Tibial artery (tissue), 4 donors: ENCODE data around the gene APRT.

Experiments used
- DNase-seq, 2 donors: peaks; one replicate each; pipeline ENCODE4 v3.0.0-alpha.2; 2019
- H3K27ac ChIP-seq, 2 donors: fragments of 200-600 bp; sonication (generic) in 1 of 2; 1 replicate in 1 of 2; 2 replicates in 1 of 2; pipeline ENCODE4 v1.5.1; 2018 to 2019; ENCODE audit warnings: mild to moderate bottlenecking in 1 of 2
- H3K27me3 ChIP-seq, 2 donors: fragments of 200-600 bp; sonication (generic) in 1 of 2; one replicate each; pipeline versions ENCODE4 v1.5.1 to v1.6.0; 2016 to 2019
- H3K36me3 ChIP-seq, 3 donors: fragments of 200-600 bp; sonication (generic) in 2 of 3; one replicate each; pipeline ENCODE4 v1.5.1; 2016 to 2019; ENCODE audit warnings: mild to moderate bottlenecking in 2 of 3
- H3K4me1 ChIP-seq, 4 donors: fragments of 200-600 bp; sonication (generic) in 2 of 4; 1 replicate in 3 of 4; 2 replicates in 1 of 4; pipeline ENCODE4 v1.5.1; 2016 to 2019
- H3K4me3 ChIP-seq, 2 donors: fragments of 200-600 bp; sonication (generic) in 1 of 2; 1 replicate in 1 of 2; 2 replicates in 1 of 2; pipeline ENCODE4 v1.5.1; 2018 to 2019; ENCODE audit warnings: mild to moderate bottlenecking in 2 of 2
- H3K9me3 ChIP-seq, 3 donors: fragments of 200-600 bp; sonication (generic) in 1 of 3; one replicate each; pipeline ENCODE4 v1.5.1; 2016 to 2019
- CTCF ChIP-seq, 2 experiments: fragments of 200-600 bp in 1 of 2; fragments of 450-650 bp in 1 of 2; IDR thresholded peaks; one replicate each; pipeline ENCODE4 v1.5.1; 2017 to 2019; ENCODE audit warnings: antibody characterized with exemption in 2 of 2, mild to moderate bottlenecking in 1 of 2, moderate library complexity in 1 of 2
- intact Hi-C: fragments of 100-400 bp; cut with DNase I; formaldehyde crosslinking; loops from one replicate; pipeline ENCODE4 v1.15.0; 2023; ENCODE audit warnings: low total_unique reads

APRT gene

GRCh38 chr16:88764913-88765349 lies 46.8 kb downstream of the APRT start:
- peaks cover 0 to 9% (median 5%) of the 10 kb centered on the region in 3 donors for H3K36me3 ChIP-seq
- H3K27ac ChIP-seq, result no peak overlapping the region
- DNase-seq, result no peak
- no peak overlapping the region for H3K4me3 ChIP-seq
- no peaks in the 10 kb centered on the region for H3K27me3 ChIP-seq
- peaks cover 0 to 91% (median 22%) of the 10 kb centered on the region in 4 donors for H3K4me1 ChIP-seq
- no peaks in the 10 kb centered on the region for H3K9me3 ChIP-seq
- no peak for TF ChIP-seq CTCF (IDR thresholded peaks at IDR 0.05)
- intact Hi-C loops, result no loop called here

- no peak for DNase-seq
- Histone ChIP-seq H3K27ac (no peak overlapping the region), H3K4me3 (no peak overlapping the region), H3K27me3 (no peaks in the 10 kb centered on the region), H3K9me3 (peaks cover 0 to under 1% (median 0%) of the 10 kb centered on the region in 3 donors), H3K36me3 (peaks cover 0 to 9% (median 5%) of the 10 kb centered on the region in 3 donors), H3K4me1 (peaks cover 0 to 91% (median 15%) of the 10 kb centered on the region in 4 donors)
- intact Hi-C loops, result no loop called here
- TF ChIP-seq CTCF (IDR thresholded peaks at IDR 0.05), result no peak
Observed at GRCh38 chr16:88764080-88764479, 47.6 kb downstream of the APRT start.

DNA sequence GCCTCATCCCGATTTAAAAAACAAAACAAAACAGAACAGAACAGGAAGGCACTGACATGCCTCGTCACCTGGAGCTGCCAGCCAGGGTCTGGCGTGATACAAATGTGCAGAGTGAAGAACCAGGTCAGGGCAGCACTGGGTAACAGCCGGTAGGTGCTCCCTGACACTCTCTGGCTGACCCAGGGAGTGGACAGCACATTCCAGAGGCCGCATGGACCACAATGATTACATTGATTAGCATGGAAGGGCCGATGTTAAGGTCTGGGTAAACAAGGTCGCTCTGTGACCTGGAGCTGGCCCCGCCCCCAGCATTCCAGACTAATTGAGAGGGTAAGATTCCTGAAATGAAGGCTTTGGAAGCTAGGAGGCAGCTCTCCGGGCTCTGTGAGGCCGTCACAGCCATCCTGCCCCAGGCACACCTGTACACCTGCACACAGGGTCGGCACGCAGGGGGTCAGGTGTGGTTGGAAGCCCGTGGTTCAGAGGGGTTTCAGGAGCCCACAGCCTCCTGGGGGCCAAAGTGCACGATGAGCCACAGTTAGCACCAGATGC lies 48.1 kb downstream of the APRT start:
- H3K36me3 ChIP-seq, result peaks cover 0 to 9% (median 5%) of the 10 kb centered on the region in 3 donors
- no peak overlapping the region for H3K27ac ChIP-seq
- intact Hi-C loops, result no loop called here
- DNase-seq, result no peak
- no peak overlapping the region for H3K4me3 ChIP-seq
- TF ChIP-seq CTCF (IDR thresholded peaks at IDR 0.05), result no peak
- peaks cover 0 to 88% (median 11%) of the 10 kb centered on the region in 4 donors for H3K4me1 ChIP-seq
- H3K27me3 ChIP-seq, result no peaks in the 10 kb centered on the region
- H3K9me3 ChIP-seq, result peaks cover 0 to 4% (median 0%) of the 10 kb centered on the region in 3 donors

- Histone ChIP-seq H3K4me1 (peaks cover 0 to 81% (median 4%) of the 10 kb centered on the region in 4 donors), H3K9me3 (peaks cover 0 to 4% (median 0%) of the 10 kb centered on the region in 3 donors), H3K36me3 (peaks cover 0 to 9% (median 5%) of the 10 kb centered on the region in 3 donors), H3K4me3 (no peak overlapping the region), H3K27ac (no peak overlapping the region), H3K27me3 (no peaks in the 10 kb centered on the region)
- intact Hi-C loops, result no loop called here
- no peak for TF ChIP-seq CTCF (IDR thresholded peaks at IDR 0.05)
- no peak for DNase-seq
Observed at GRCh38 chr16:88762941-88763340, 48.8 kb downstream of the APRT start.

GRCh38 chr16:88762258-88762870 lies 49.4 kb downstream of the APRT start:
- Histone ChIP-seq H3K36me3 (peaks cover 0 to 9% (median 5%) of the 10 kb centered on the region in 3 donors), H3K9me3 (peaks cover 0 to 4% (median 0%) of the 10 kb centered on the region in 3 donors), H3K27me3 (no peaks in the 10 kb centered on the region), H3K4me1 (peaks cover 0 to 76% (median under 1%) of the 10 kb centered on the region in 4 donors), H3K4me3 (no peak overlapping the region), H3K27ac (no peak overlapping the region)
- intact Hi-C loops, result no loop called here
- DNase-seq, result no peak
- no peak for TF ChIP-seq CTCF (IDR thresholded peaks at IDR 0.05)
